GM21360 (cell line): ENCODE results near the gene RPS2.
A peak's percentile ranks its signal among the peaks of the same experiment; 100 is the strongest.

ENCODE experiments used
- ATAC-seq: cut with Tn5 transposase; IDR thresholded peaks from one replicate; pipeline ENCODE4 v1.9.1; 2021; ENCODE audit warnings: mild to moderate bottlenecking, moderate library complexity; ENCODE audit not compliant: unreplicated experiment

RPS2 gene

GRCh38 chr16:1982991-1983543 lies 18.4 kb upstream of the RPS2 start:
- ATAC-seq: no peak

- no peak for ATAC-seq
These were observed 17.4 kb upstream of the RPS2 start for GRCh38 chr16:1982013-1982433.

GRCh38 chr16:1981398-1981836 lies 16.8 kb upstream of the RPS2 start, which contains the start of gene NOXO1:
Gene NOXO1 (minus strand): TSS chr16:1981469. CDS start chr16:1981179, 290 bp downstream.
- no peak for ATAC-seq

- ATAC-seq: no peak
These were observed 16.1 kb upstream of the RPS2 start for GRCh38 chr16:1980770-1981087.

GRCh38 chr16:1980030-1980769 lies 15.6 kb upstream of the RPS2 start:
- ATAC-seq: no peak

- ATAC-seq: no peak
These were observed 14.8 kb upstream of the RPS2 start for GRCh38 chr16:1979271-1980029.

- no peak for ATAC-seq
These were observed 14.0 kb upstream of the RPS2 start for GRCh38 chr16:1978476-1979120.

GRCh38 chr16:1977875-1978268 lies 13.2 kb upstream of the RPS2 start:
- ATAC-seq: no peak

DNA sequence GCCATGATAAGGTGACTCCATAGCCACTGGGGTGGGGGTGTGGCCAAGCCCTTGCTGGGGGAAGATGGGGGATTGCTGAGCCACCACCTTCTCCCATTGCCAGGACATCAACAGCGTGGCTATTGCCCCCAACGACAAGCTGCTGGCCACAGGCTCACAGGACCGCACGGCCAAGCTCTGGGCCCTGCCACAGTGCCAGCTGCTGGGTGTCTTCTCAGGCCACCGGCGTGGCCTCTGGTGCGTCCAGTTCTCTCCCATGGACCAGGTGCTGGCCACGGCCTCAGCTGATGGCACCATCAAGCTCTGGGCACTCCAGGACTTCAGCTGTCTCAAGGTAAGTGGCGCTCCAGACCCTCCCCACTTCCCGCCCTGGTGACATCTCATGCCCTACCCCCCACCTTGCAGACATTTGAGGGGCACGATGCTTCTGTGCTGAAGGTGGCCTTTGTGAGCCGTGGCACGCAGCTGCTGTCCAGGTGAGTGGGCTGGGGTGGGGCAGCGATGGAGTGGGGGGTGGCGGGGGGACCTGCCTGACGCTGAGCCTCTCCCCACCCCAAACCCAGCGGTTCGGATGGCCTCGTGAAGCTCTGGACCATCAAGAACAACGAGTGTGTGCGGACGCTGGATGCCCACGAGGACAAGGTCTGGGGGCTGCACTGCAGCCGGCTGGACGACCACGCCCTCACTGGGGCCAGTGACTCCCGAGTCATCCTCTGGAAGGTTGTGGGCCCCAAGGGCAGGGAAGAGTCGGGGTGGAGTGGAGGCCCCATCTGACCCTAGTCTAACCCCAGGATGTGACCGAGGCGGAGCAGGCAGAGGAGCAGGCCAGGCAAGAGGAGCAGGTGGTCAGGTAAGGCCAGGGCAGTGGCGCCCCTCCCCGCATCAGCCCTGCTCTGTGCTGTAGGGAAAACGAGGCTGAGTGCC lies 12.6 kb upstream of the RPS2 start:
- no peak for ATAC-seq

DNA sequence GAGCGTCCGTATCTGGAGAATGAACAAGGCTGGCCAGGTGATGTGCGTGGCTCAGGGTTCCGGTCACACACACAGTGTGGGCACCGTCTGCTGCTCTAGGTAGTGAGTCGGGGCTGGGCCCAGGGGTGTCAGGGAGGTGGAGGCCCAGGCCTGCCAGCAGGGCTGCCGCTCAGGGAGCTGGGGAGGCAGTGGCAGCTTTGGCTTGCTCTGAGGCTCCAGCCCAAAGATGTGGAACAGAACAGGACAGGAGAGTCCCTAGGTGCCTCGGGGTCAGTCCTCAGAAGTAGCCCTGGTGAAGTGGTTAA lies 11.5 kb upstream of the RPS2 start:
- no peak for ATAC-seq

DNA sequence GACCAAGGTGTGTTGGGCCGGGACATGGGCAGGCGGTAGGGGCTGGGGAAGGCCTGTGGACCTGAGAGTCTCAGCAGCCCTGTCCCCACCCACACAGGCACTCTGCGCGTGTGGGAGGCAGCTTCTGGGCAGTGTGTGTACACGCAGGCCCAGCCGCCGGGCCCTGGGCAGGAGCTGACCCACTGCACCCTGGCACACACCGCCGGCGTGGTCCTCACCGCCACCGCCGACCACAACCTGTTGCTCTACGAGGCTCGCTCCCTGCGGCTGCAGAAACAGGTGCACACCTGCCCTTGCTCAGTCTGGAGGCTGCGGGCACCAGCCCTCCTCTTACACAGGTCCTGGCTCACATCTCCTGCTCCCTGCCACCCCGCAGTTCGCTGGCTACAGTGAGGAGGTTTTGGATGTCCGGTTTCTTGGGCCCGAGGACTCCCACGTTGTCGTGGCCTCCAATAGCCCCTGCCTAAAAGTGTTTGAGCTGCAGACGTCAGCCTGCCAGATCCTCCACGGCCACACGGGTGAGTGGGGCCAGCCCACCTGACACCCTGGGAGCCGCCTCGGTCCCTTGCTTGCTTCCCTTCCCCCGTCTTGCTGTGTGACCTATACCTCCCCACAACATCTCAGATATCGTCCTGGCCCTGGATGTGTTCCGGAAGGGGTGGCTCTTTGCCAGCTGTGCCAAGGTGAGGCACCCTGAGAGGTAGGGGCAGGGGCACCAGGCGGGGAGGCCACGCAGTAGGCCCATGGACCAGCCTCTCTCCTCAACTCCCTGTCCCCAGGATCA lies 11.0 kb upstream of the RPS2 start:
- no peak for ATAC-seq

DNA sequence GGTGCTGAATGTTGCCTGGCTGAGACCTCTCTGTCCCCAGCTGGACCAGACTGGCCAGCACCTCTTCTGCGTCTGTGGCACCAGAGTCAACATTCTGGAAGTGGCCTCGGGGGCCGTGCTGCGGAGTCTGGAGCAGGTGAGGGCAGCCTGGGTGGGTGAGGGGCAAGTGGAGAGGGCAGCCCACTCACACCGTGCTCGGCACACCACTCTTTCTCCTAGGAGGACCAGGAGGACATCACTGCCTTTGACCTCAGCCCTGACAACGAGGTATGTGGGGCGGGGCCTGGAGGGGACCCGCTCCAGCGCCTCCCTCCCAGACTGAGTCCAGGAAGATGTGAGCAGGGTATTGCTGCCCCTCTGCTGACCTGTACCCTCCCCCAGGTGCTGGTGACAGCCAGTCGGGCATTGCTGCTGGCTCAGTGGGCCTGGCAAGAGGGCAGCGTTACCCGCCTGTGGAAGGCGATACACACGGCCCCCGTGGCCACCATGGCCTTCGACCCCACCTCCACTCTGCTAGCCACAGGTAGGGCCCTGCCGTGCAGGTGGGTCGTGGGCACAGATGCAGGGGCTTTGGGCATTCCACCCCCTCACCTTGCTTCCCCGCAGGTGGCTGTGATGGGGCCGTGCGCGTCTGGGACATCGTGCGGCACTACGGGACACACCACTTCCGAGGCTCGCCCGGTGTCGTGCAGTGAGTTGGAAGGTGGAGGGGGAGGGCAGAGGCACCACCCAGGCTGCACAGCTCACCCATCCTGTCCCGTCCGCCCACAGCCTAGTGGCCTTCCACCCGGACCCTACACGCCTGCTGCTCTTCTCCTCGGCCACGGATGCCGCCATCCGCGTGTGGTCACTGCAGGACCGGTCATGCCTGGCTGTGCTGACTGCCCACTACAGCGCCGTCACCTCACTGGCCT lies 9.8 kb upstream of the RPS2 start:
- ATAC-seq: no peak

GRCh38 chr16:1973461-1974156 lies 9.0 kb upstream of the RPS2 start:
- no peak for ATAC-seq

DNA sequence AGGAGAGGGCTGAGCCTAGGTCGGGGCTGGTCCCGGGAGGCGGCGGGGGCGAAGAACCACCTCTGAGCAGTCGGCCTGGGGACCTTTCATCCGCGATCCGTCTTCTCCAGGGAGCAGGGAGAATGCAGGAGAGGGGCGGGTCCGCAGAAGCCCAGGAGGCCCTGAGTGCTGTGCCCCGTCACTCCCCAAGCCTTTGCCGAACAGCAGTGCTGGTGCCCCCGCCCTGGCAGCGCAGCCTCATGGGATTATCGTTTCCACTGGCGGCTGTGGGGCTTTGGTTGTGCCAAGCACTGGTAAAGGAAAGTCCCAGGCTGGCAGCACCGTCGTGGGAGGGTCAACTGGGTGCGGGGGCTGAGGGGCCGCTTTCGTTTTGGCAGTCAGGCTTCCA lies 7.9 kb upstream of the RPS2 start:
- no peak for ATAC-seq

- peak; percentile 73 for ATAC-seq
These were observed 7.3 kb upstream of the RPS2 start, which contains the start of gene TBL3 for GRCh38 chr16:1971796-1972489. Gene TBL3 (plus strand): TSS chr16:1972053. CDS start chr16:1972165, 112 bp downstream.

- ATAC-seq: no peak
These were observed 3.7 kb upstream of the RPS2 start for GRCh38 chr16:1968146-1968953.

DNA sequence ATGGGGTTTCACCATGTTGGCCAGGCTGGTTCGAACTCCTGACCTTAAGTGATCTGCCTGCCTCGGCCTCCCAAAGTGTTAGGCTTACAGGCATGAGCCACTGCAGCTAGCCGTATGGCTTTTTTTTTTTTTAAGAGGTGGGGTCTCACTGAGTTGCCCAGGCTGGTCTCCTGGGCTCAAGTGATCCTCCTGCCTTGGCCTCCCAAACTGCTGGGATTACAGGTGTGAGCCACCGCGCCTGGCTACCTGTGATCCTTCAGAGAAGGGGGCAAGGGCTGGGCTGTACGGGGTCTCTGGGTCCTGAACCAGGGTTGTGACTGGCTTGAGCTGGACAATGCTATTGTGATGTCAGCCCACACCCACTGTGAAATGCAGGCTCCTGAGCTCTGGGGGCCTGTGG lies 1.8 kb upstream of the RPS2 start, which contains the start of gene RNF151:
Gene RNF151, plus strand, starts transcription at position 397 of the 400 bp plus-strand sequence. CDS start 26 bp downstream, outside the sequence.
- no peak for ATAC-seq
